ENCODE results near the gene C11orf65.
"Not testable (repeated sequence)": the region's sequence is repeated elsewhere in the genome, so short reads cannot be mapped to it uniquely, and the experiment has no call there.

C11orf65 gene

DNA sequence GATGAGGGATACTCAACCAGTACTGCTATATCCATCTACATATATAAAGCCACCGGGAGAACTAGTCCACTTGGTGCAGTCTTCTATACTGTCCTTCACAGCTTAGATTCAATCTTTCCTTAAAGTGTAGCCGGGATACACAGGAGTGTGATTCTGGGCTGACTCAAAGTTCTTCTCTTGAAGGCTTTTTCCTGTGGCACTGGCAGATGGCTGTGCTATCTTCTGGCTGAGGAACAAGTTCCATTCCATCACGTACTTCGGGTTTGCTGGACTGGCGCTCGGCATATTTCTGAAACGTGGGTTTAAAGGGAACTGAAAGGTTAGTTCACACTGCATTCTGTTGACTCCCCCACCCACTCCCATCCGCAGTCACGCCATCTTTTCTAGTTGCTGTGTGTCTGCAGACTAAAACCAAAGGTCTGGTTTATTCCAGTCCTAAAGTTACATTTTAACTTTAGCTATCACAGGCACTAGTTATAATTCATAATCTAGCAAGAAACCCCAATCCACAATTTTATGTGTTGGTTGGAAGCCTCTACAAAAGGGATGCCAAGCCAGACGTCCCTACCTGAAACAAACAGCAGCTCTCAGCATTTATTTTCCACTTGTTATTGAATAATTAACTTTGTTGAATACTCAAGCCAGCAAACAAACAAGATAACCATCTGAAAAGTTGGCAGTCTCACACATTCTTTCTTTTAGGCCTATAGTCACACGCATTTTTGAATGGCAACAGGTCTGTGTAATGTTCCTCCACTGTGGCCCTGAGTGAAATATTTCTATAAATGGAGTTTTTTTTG is 7.5 kb upstream of the C11orf65 start:
- no peak for DNase-seq (ENCODE audit: low read depth in 3 of 3)

DNA sequence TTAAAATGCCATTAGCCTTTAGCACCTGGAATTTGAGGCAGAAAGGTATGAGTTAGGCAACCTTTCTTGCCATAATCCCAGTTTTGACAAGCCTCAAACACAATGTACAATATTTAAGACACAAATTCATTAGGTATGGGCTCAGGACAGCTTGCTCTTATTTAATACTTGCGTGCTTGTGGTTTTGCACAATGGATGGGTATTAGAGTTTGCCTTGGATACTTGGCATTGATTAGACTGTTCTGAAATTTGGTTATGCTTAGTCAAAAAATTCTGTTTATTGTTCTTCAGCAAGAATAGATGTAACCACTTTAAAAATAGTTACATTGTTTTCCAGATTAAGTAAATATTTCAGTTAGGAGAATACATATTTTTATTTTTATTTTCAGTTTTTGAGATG is 5.4 kb upstream of the C11orf65 start:
- DNase-seq (ENCODE audit: low read depth in 3 of 3) = no peak

DNA sequence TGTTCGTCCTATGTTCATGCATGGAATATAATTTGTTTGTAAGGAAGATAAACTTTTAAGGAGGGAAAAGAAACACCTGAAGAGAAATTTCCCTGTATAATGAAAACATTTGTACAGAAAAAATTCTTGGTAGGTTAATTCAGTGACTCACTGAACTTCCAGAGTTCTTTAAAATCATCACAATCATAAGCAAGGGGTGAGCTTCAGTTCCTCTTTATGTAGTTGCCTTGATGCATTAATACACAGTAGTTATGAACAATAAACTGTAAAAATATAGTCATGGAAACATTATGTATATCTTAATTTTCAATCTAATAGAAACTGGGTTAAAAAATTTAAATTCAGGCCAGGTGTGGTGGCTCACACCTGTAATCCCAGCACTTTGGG is 1.1 kb upstream of the C11orf65 start:
- DNase-seq (ENCODE audit: low read depth in 3 of 3) = no peak

DNA sequence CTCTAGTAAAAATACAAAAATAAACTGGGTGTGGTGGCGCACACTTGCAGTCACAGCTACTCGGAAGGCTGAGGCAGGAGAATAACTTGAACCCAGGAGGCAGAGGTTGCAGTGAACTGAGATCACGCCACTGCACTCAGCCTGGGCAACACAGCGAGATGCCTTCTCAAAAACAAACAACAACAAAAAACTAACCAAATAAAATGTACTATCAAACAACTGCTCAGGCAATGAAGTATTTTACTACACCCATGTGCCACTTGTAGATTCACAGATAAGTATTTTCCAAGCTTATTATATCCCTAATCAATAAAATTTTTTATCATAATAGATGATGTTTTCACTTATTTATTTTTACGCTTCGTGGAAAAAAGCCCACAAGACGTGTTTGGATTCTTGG is 924 bp downstream of the C11orf65 start:
- DNase-seq (ENCODE audit: low read depth in 3 of 3) = no peak

DNA sequence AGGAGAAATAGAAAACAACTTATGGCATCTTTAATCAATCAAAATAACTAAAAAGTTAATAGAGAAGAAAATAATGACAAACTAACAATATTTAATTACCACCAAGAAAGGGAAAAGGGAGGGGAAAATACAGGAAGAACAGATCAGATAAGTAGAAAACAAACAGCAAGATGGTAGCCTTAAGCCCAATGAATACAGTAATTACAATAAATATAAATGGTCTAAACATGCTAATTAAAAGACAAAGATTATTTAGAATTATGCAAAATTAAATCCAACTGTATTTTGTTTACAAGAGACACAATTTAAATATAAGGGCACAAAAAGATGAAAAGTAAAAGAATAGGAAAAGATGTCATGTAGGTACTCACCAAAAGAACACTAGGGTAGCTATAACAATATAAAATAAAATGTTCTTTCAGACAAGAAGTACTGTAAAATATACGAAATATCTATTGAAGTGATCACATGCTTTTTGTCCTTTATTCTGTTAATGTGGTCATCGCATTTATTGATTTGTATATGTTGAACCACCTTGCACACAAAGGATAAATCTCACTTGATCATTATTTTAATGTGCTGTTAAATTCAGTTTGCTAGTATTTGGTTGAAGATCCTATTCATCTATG is 14.0 kb downstream of the C11orf65 start:
- DNase-seq (ENCODE audit: low read depth in 3 of 3) = no peak

DNA sequence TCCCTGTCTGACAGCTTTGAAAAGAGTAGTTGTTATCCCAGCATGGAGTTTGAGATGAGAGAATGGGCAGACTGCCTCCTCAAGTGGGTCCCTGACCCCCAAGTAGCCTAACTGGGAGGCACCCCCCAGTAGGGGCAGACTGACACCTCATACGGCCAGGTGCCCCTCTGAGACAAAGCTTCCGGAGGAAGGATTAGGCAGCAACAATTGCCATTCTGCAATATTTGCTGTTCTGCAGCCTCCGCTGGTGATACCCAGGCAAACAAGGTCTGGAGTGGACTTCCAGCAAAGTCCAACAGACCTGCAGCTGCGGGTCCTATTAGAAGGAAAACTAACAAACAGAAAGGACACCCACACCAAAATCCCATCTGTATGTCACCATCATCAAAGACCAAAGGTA is 25.9 kb downstream of the C11orf65 start:
- not testable (repeated sequence) for DNase-seq (ENCODE audit: low read depth in 3 of 3)

DNA sequence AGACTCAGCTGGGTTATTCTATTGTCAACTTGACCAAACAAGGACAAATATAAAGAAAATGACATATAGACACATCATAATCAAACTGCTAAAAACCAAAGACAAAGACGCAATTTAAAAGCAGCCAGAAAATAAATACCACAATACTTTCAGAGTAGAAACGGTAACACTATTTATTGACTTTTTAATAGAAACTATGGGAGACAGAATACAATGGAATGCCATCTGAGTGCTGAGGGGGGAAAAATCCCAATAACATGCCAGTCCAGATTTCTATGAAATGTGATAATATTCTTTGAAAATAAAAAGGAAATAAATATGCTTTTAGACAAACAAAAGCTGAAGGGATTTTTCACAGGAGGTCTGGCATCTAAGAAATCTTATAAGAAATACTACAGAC is 30.7 kb downstream of the C11orf65 start:
- no peak for DNase-seq (ENCODE audit: low read depth in 3 of 3)

DNA sequence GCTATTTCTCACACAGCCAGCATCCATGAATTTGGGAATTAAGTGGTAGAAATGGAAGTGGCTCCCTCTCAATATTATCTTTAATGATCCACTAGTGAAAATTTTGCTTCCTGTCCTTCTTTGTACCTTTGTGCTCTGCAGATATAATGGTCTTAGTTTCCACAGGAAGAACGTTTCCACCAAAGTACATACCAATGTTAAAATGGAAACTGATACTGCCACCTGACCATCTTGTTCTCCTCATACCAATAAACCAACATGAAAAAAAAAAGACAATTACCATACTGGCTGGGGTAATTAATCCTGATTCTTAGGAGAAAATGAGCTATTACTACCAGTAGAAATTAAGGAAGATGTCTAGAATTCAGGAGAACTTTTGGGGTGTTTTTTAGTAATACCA is 32.3 kb downstream of the C11orf65 start:
- DNase-seq (ENCODE audit: low read depth in 3 of 3) = no peak

DNA sequence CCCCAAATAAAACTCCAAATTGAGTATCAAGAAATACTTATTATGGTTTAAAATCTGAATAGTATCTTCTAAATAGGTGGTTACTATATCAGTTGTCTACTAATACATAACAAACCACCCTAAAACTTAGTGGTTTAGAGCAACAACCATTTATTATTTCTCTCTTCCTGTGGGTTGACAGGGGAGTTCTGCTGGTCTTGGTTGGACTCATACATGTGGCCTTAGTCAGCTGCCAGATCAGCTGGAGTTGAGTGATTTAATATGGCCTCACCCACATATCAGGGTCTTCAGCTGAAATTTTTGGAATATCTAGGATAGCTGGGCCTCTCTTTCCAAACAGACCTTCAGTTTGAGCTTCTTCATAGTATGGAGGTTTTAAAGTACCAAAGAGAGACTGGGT is 34.5 kb downstream of the C11orf65 start:
- no peak for DNase-seq (ENCODE audit: low read depth in 3 of 3)

DNA sequence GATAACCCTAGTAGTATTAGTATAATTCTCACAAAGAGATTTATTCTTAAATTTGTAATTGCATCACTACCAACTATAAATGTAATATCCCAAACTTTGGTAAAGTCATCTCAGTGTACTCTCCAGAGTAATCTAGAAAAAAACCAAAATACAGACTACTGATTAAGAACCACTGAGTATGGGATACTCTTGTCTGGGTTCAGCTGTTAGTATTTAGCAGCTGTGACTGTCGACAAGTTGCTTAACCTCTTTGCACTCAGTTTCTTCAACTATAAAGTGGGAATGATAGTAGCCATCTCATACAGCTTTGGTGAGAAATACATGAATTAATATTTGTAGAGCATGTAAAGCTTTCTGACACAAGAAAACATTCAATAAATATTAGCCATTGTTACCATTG is 35.3 kb downstream of the C11orf65 start:
- no peak for DNase-seq (ENCODE audit: low read depth in 3 of 3)

DNA sequence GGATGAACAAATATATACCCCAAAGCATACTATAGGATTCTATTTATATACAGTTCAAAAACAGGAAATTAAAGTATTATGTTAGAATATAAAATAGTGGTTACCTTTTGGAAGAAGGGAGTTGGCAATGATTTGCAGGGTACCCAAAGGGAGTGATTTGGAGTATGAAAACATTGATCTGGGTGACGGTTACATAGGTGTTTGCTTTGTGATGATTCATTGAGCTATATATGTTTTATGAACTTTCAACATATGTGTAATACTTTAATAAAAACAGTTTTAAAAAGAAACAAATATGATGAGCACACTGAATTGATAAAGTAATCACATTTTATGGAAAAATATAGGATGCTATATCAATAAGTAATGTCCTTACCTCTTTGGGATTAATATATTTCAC is 36.0 kb downstream of the C11orf65 start:
- no peak for DNase-seq (ENCODE audit: low read depth in 3 of 3)

DNA sequence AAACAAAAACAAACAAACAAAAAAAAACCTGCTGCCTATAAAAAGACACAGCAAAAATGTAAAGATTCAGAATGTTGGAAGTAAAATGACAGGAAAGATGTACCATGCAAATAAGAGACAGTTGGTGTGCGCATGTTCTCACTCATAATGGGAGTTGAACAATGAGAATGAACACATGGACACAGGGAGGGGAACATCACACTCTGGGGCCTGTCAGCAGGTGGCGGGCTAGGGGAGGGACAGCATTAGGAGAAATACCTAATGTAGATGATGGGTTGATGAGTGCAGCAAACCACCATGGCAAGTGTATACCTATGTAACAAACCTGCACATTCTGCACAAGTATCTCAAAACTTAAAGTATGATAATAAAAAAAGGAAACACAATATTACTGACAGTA is 49.8 kb downstream of the C11orf65 start:
- DNase-seq (ENCODE audit: low read depth in 3 of 3) = peak in 1 of 3 donors; percentile 1

DNA sequence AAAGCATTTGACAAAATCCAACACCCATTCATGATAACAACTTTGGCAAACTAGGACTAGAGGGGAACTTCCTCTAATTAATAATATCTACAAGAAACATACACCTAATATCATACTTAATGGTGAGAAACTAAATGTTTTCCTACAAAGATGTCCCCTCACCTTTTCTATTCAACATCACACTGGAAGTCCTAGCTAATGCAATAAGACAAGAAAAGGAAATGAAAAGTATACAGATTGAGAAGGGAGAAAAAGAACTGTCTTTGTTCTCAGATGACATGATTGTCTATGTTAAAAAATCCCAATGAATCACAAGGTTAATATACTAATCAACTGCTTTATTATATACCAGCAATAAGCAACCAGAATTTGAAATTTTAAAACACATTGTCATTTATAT is 52.4 kb downstream of the C11orf65 start:
- DNase-seq (ENCODE audit: low read depth in 3 of 3) = no peak

DNA sequence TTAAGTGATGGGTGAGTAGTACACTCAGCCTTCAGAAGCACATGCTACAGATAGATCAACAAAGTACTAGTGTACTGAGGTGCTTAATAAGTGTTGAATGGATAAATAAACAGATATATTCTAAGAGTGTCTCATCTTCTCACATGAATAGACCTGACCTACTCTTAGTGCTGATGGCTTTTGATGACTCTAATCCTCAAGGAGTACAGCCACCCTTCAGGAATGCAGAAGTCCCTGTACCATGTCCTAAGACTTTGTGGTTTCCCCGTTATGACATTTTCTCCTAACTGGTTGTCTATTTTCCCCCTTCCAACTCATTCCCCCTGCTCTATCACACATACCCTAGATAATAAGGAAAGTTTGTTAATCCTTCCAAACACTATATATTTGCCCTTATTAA is 61.6 kb downstream of the C11orf65 start:
- no peak for DNase-seq (ENCODE audit: low read depth in 3 of 3)

DNA sequence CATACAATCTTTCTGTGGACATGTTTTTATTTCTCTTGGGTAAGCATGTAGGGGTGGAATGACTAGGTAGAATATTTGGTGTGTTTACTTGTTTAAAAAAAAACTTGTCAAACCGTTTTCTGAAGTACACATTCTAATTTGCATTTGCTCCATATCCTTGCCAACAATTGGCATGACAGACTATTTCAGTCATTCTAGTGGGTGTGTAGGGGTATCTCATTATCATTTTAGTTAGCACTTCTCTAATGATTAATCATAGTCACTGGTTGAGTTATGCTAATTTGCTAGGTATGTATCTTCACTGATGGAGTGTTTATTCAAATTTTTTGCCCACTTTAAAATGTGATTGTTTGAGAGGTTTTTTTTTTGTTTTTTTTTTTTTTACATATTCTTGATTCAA is 64.3 kb downstream of the C11orf65 start:
- DNase-seq (ENCODE audit: low read depth in 3 of 3) = no peak

DNA sequence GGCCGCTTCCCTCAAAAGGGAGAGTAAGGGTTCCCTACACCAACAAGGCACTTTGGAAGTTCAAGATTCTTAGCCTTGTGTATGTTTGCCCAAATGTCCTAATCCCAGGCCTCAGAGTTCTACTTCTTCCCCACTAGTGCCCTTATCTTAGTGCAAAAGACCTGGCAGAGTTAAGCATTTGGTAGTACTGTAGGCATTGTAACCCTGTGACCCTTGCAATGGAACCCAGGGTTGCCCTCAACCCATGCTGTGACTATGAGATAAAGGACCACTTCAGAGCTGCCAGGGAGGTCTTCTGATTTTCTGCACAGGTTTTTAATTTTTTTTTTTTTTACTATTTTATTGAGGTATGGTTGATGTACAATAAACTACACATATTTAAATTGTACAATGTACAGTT is 65.1 kb downstream of the C11orf65 start:
- DNase-seq (ENCODE audit: low read depth in 3 of 3) = no peak

DNA sequence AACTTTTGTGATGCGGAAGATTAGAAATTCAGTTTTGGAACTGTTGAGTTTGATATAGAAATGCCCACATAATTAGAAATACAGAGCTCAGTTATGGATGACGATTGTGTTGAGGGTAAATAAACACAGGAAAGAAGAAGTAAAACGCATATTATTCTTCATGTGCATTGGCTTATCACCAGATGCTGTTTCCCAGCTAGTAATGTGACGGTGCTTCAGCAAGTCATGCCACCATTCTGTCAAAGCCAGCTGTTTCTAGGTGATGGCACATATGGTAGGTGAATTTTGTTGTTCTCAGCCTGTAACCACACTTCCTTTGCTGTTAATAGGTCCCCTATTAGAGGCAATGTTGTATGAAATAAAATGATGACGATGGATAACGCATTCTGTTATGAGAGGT is 68.9 kb downstream of the C11orf65 start:
- no peak for DNase-seq (ENCODE audit: low read depth in 3 of 3)

DNA sequence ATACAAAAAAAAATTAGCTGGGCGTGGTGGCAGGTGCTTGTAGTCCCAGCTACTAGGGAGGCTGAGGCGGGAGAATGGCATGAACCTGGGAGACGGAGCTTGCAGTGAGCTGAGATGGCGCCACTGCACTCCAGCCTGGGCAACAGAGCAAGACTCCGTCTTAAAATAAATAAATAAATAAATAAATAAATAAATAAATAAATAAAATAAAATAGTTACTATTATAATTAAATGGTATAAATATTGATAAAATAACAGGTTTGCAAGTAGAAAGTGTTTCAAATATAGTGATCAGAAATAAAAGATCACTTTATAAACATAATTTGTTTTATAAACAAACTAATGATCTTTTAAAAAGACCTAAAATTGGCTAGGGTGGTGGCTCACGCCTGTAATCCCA is 70.7 kb downstream of the C11orf65 start:
- DNase-seq (ENCODE audit: low read depth in 3 of 3) = not testable (repeated sequence)

DNA sequence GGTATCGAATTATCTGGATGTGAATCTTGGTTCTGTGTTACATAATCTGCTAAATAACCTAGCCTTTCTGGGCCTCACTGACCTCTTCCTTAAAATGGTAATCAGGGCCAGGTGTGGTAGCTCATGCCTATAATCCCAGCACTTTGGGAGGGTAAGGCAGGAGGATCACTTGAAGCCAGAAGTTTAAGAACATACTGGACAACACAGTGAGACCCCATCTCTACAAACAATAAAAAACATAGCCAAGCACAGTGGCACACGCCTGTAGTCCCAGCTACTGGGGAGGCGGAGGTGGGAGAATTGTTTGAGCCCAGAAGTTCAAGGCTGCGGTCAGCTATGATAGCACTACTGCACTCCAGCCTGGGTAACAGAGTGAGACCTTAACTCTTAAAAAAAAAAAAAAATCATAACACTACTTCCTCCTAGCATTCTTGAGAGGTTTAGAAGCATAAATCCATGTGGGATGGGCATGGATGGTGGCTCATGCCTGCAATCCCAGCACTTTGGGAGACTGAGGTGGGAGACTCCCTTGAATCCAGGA is 72.5 kb downstream of the C11orf65 start:
- no peak for DNase-seq (ENCODE audit: low read depth in 3 of 3)

DNA sequence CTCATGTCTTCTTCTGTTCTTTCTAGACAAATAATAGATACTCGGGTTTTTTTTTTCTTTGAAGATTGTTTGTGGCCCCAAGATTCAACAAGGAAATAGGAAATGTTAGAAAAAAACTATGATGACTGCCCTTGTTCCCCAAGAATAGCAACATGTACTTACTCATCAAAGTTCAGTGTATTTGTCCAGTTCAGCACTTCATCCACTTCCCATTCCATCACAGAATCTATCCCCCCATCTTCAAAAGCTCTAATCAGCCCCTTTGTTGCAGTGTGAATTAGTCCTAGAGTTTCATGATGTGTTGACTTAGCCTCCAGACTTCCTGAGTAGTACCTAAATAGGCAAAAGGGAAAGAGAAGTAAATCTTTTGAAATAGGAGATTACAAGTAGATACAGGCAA is 74.3 kb downstream of the C11orf65 start:
- no peak for DNase-seq (ENCODE audit: low read depth in 3 of 3)

DNA sequence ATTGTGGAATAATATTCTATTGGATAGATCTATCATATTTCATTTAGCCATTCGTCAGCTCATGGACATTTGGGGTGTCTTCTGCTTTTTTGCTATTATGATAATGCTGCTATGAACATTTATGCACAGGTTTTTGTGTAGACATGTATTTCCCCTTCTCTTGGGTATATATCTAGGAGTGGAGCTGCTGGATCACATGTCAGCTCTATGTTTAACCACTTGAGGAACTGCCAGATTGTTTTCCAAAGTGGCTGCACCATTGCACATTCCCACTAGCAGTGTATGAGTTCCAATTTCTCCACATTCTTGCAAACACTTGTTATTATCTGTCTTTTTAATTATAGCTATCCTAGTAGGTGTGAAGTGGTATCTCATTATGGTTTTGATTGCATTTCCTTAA is 75.0 kb downstream of the C11orf65 start:
- DNase-seq (ENCODE audit: low read depth in 3 of 3) = no peak

DNA sequence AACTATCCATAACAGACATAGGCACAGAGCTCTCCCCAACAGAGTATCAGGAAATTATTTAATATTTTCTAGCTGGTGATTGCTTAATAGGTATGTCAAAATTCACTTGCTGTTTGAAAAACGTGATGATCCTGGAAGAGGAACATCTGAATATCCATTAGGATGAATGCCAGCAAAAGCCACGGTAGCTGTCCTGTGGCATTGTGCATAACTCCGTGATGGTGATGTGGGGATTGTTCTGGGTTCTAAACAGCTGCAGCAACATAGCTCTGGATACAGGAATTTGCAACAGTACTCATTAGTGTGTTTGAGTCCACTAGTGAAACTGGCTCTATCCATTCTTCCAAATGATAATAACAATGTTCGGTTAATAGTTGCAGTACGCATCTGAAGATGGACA is 78.8 kb downstream of the C11orf65 start:
- no peak for DNase-seq (ENCODE audit: low read depth in 3 of 3)

DNA sequence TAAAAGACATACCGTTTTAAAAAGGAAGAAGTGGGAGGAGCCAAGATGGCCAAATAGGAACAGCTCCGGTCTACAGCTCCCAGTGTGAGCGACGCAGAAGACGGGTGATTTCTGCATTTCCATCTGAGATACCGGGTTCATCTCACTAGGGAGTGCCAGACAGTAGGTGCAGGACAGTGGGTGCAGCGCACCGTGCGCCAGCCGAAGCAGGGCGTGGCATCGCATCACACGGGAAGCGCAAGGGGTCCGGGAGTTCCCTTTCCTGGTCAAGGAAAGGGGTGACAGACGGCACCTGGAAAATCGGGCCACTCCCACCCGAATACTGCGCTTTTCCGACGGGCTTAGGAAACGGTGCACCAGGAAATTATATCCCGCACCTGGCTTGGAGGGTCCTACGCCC is 93.8 kb downstream of the C11orf65 start:
- not testable (repeated sequence) for DNase-seq (ENCODE audit: low read depth in 3 of 3)
